Measurements from ENCODE around the gene ATG7.
"Not testable (repeated sequence)": the region's sequence is repeated elsewhere in the genome, so short reads cannot be mapped to it uniquely, and the experiment has no call there.

Gene ATG7

GRCh38 chr3:11297126-11297525 lies 24.9 kb downstream of the ATG7 start:
- DNase-seq (ENCODE audit: low spot score), result no peak

DNA sequence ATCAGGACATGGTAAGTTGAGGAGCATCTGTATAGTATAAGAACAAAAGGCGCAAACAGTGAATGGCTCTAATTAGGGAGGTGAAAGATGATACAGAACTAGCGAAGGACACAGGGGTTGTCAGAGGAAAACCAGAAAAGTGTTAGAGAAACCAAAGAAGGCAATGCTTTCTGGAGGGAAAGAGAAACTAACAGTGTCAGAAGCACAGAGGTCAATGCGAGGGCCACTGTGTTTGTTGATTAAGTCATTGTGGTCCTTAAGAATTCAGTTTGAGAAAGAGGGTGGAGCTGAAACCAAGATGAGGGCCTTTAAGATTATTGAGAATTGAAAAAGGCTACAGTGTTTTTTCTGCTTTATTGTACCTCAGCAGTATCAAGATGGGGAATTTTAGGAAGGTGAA lies 28.8 kb downstream of the ATG7 start:
- DNase-seq (ENCODE audit: low spot score), result no peak

GRCh38 chr3:11302444-11302843 lies 30.2 kb downstream of the ATG7 start:
- DNase-seq (ENCODE audit: low spot score), result no peak

GRCh38 chr3:11304175-11304574 lies 32.0 kb downstream of the ATG7 start:
- no peak for DNase-seq (ENCODE audit: low spot score)

DNA sequence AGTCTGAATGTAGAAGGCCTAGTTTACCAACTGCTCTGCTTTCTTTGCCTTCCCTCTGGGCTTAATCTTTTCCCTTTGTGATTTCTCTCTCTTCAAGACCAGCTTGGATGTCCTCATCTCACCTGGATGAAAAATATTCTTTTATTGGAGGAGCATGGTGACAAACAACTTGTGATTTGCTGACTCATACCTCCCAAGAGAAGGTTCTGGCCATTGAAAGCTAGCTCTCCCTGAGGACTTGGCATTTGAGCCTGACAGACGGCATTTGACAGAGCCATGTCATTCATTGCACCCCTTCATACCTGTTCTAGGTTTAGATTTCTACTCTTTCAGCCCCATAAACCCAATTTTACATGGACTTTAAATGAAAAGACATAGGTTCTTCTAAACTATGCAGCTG lies 33.3 kb downstream of the ATG7 start:
- no peak for DNase-seq (ENCODE audit: low spot score)

DNA sequence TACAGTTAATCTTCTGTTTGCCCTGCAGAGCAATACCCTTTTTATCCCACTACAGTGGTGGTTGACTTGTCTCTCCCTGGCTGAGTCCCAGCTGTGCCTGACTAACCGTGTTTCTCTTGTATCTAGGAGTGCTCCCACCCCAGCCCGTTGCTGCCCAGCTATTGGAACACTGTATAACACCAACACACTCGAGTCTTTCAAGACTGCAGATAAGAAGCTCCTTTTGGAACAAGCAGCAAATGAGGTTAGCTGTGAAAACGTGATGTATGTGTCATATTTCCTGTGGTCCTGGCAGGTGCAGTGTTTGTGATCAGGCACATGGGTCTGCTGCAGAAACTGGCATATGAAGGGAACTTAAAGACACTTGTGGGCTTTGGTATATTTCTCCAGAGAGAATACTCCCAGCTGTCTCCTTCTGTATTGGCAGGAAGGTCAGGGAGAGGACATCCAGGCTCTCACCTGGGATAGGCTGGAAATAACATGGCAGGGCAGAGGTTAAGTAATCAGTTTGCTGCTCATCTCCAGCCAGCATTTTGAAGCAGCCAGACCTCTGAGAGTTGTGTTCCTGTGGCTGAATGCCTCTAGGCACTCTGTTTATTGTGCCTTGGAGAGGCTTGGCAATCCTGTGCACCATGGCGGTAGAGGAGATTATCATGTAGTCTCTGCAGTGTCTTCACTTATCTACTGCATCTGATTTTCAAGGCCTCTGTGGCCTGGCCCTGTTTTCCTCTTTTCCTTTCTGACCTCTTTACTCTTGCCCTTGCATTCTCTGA lies 34.8 kb downstream of the ATG7 start:
- DNase-seq (ENCODE audit: low spot score), result no peak

GRCh38 chr3:11307830-11308432 lies 35.7 kb downstream of the ATG7 start:
- DNase-seq (ENCODE audit: low spot score), result peak; percentile 34

DNA sequence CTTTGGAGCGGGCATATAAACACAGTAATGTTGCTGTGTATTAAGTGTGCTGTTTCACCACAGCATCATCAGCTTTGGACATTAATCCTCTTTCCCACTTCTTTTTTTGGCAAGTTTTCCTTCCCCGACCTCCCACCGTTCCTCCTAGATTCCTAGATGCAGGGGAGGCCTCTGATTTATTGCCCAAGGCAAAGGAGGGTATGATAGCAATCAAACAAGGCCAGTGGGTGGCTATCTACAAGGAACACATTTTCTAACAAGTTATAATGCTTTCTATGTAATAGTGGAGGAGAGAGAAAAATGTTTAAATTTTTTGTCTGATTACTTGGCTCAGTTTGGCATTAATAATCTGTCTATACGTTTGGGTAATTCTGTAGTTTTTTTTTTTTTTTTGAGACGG lies 38.1 kb downstream of the ATG7 start:
- no peak for DNase-seq (ENCODE audit: low spot score)

DNA sequence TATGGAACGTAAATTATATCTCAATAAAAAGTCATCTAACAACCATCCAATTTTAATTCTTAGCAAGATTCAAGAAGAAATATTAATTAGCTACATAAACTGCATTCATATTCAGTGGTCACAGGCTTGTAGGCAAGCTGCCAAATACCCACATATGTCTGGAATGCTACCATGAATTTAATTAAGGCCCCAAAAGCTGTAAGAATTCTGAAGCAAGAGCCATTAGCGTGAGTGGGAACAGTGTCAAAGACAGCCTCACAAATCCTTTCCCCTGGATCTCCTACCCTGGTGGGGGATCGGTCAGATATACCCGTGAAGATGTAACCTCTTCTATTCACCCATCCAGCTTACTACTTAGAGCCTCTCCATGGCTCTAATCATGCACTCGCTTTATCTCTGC lies 40.0 kb downstream of the ATG7 start:
- no peak for DNase-seq (ENCODE audit: low spot score)

- no peak for DNase-seq (ENCODE audit: low spot score)
These were observed 45.1 kb downstream of the ATG7 start for GRCh38 chr3:11317300-11317699.

DNA sequence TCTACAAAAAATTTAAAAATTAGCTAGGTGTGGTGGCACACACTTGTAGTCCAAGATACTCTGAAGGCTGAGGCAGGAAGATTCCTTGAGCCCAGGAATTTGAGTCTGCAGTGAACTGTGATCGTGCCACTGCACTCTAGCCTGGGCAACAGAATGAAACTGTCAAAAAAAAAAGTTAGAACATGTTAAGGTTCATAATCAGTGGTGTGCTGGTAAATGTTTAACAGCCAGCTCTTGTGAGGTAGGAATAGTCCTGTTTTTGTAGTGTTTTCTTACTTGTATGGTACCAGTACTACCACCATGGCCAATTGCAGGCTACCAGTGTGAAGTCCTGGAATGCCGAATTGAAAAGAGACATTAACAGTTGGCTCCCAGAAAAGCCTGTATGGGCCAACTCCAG lies 50.7 kb downstream of the ATG7 start:
- DNase-seq (ENCODE audit: low spot score), result no peak

GRCh38 chr3:11323813-11324212 lies 51.6 kb downstream of the ATG7 start:
- peak; percentile 35 for DNase-seq (ENCODE audit: low spot score)

GRCh38 chr3:11327619-11328018 lies 55.4 kb downstream of the ATG7 start:
- DNase-seq (ENCODE audit: low spot score), result no peak

- no peak for DNase-seq (ENCODE audit: low spot score)
These were observed 56.2 kb downstream of the ATG7 start for GRCh38 chr3:11328196-11328945.

GRCh38 chr3:11329777-11330176 lies 57.6 kb downstream of the ATG7 start:
- DNase-seq (ENCODE audit: low spot score), result no peak

- DNase-seq (ENCODE audit: low spot score), result no peak
These were observed 58.9 kb downstream of the ATG7 start for GRCh38 chr3:11331101-11331500.

GRCh38 chr3:11335056-11335608 lies 62.9 kb downstream of the ATG7 start:
- DNase-seq (ENCODE audit: low spot score), result peak; percentile 80

- no peak for DNase-seq (ENCODE audit: low spot score)
These were observed 67.3 kb downstream of the ATG7 start for GRCh38 chr3:11339541-11339940.

- DNase-seq (ENCODE audit: low spot score), result no peak
These were observed 74.2 kb downstream of the ATG7 start for GRCh38 chr3:11346416-11346815.

GRCh38 chr3:11348877-11349276 lies 76.7 kb downstream of the ATG7 start:
- DNase-seq (ENCODE audit: low spot score), result not testable (repeated sequence)

DNA sequence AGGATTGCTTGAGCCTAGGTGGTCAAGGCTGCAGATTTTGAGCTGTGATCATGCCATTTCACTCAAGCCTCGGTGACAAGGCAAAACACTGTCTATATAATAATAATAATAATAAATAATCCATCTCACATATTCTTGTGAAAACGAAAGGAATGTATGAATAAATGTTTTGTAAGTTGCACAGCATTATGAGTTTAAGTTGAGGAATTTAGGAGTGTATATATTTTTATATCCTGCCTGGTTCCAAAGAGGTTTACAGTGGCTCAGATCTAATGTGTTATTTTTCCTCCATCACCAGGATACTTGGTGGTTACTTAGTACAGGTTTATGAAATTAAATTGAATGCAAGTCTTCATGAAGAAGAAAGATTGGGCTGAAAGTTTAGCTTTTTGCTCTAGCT lies 77.2 kb downstream of the ATG7 start:
- no peak for DNase-seq (ENCODE audit: low spot score)

DNA sequence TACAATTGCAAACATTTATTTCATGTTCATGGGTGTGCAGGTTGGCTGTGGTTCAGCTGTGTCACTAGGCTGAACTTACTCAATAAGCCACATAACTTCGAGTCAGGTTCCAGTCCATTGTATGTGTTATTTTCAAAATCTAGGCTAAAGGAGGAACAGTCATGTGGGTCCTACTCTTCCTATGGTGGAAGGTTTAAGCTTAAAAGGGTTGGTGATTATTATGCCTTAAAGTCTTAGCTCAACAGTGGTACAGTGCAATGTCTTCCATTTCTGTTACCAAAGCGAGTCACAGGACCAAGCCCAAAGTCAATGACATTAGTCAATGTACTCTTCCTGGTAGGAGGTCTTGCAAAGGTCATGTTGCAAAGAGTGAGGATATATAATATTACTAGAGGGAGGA lies 78.2 kb downstream of the ATG7 start:
- DNase-seq (ENCODE audit: low spot score), result no peak

- no peak for DNase-seq (ENCODE audit: low spot score)
These were observed 79.3 kb downstream of the ATG7 start for GRCh38 chr3:11351451-11351850.

All from Ammon's horn (tissue), 1 donor.